ENCODE data around the gene KMT2C.
"Not testable (repeated sequence)": the region's sequence is repeated elsewhere in the genome, so short reads cannot be mapped to it uniquely, and the experiment has no call there.

The KMT2C gene

GRCh38 chr7:152399344-152399743 lies 36.5 kb downstream of the KMT2C start:
- DNase-seq = no peak

- DNase-seq = no peak
Measured at GRCh38 chr7:152395112-152395511, 40.7 kb downstream of the KMT2C start.

DNA sequence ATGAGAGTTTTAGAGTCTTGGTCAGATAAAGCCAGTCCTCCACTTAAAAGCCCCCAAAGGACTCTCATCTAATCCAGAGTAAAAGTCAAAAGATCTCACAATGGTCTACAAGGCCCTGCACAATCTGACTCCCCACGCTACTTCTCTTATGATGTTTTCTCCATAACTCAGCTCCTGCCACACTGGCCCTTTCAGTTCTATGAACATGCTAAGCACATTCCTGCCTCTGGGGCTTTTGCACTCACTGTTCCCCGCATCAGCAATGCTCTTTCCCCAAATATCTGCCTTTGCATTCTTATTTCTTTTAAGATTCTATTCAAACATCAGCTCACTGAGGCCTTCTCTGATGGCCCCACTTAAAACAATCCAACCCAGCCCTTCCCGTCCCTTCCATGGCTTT lies 41.6 kb downstream of the KMT2C start:
- not testable (repeated sequence) for DNase-seq

GRCh38 chr7:152392254-152392653 lies 43.5 kb downstream of the KMT2C start:
- no peak for DNase-seq

GRCh38 chr7:152386136-152386764 lies 49.6 kb downstream of the KMT2C start:
- DNase-seq = not testable (repeated sequence)

GRCh38 chr7:152384235-152385200 lies 51.3 kb downstream of the KMT2C start:
- not testable (repeated sequence) for DNase-seq

GRCh38 chr7:152383341-152384234 lies 52.2 kb downstream of the KMT2C start:
- DNase-seq = no peak

DNA sequence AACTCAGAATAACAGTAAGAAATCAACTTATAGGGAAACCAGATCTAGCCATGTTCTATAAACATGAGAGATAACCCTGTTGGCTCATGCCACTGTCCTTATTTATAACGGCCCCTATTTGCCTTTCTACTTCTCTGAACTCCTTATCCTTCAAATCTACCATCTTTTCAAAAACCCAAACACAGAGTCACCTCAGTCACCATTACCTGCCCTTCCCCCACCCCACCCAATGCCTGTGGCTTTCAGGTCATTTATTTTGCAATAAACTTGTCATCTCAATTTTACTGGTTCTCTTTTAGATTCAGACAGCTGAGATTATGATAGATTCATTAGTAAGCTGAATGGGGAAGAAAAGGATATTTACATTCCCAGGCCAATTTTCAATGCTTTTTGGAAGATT lies 53.6 kb downstream of the KMT2C start:
- no peak for DNase-seq

GRCh38 chr7:152380931-152381578 lies 54.7 kb downstream of the KMT2C start:
- DNase-seq = not testable (repeated sequence)

DNA sequence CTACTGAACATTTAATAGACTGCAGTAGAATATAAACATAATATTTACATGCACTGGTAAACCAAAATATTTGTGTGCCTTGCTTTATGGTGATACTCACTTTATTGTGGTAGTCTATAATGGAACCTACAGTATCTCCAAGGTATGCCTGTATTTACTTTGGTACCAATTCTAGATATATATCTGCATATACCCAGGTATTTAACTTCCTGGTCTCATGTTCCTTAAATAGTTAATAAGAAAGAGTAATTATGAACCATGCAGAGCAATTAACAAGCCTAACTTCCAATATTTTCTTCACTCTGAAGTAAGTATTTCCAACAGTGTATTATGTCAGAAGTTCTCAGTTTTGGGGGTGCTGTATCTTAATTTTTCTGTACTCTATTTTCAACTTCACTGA lies 57.3 kb downstream of the KMT2C start:
- DNase-seq = not testable (repeated sequence)

DNA sequence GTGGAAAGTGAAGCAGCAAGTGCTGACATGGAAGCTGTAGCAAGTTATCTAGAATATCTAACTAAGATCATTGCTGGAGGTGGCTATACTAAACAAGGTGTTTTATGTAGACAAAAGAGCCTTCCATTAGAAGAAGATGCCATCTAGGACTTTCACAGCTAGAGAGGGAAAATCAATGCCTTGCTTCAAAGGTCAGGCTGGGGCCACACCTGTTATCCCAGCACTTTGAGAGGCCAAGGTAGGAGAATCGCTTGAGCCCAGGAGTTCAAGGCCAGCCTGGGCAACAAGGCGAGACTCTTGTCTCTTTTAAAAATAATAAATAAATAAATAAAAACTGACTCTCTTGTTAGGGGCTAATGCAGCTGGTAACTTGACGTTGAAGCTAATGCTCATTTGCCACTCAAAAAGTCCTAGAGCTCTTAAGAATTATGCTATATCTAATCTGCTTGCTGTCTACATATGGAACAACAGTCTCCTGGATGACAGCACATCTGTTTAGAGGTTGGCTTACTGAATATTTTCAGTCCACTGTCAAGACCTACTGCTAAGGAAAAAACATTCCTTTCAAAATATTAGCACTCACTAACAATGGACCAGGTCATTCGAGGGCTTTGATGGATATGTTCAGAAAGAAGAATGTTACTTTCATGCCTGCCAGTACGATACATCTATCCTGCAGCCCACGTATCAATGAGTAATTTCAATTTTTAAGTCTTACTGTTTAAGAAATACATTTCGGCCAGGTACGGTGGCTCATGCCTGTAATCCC lies 58.9 kb downstream of the KMT2C start:
- DNase-seq = not testable (repeated sequence)

DNA sequence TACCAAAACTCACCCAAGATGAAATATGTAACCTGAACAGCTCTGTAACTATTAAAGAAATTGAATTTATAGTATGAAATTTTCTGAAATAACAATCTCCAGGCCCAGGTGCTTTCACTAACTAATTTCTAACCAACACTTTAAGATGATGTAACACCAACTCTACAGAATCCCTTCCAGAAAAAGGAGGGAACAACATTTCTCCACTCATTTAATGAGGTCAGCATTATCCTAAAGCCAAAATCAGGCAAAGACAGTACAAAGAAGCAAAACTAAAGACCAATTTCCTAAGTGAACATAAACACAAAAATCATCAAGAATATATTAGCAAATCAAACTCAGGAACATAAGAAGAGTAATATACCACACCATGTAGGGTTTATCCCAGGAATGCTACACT lies 65.5 kb downstream of the KMT2C start:
- no peak for DNase-seq

DNA sequence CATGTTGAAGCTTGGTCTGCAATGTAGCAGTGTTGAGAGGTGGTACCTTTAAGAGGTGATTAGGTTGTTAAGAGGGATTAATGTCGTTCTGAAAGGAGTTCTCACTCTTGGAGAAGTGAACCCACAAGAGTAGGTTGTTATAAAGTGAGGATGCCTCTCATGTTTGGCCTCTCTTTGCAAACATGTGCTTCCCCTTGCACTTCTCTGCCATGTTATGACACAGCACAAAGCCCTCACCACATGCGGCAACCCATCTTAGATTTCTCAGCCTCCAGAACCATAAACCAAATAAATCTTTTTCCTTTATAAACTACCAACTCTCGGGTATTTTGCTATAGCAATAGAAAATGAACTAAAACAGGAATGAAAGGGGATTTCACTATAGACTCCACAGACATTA lies 66.3 kb downstream of the KMT2C start:
- no peak for DNase-seq

GRCh38 chr7:152367170-152367569 lies 68.6 kb downstream of the KMT2C start:
- DNase-seq = no peak

DNA sequence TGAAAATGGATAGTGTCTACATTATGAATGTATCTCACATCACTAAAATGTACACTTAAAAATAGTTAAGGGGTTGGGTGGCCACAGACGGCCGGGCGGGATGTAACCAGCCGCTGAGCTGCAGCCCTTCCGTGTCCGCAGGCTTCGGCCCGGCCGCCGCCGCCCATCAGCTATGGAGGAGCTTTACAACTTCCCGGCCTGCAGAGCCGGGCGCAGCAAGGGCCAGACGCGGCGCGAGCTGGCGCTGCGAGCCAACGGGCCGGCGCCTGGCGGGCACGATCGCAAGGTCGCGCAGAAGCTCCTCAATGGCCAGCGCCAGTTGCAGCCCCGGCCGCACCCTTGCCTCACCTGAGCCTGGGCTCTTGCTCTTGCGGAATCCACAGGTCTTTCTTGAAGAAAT lies 69.1 kb downstream of the KMT2C start:
- no peak for DNase-seq

GRCh38 chr7:152365982-152366603 lies 69.7 kb downstream of the KMT2C start:
- no peak for DNase-seq

DNA sequence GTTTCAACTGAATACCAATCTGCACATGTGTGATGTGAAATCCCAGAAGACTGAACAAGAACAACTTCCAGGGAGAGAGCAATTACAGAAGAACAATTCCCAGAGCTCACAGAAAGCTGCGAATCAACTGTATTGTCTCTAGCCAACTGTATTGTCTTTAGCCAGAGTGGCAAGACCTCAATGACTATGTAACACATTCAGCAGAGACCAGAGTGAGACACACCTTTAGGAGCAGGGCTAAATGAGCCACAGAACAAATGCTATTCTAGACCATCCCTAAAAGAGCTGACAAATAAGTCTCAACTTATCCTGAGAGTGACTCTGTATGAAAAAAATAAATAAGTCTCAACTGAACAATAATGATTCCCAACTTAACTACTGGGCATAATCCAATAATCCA lies 72.0 kb downstream of the KMT2C start:
- no peak for DNase-seq

DNA sequence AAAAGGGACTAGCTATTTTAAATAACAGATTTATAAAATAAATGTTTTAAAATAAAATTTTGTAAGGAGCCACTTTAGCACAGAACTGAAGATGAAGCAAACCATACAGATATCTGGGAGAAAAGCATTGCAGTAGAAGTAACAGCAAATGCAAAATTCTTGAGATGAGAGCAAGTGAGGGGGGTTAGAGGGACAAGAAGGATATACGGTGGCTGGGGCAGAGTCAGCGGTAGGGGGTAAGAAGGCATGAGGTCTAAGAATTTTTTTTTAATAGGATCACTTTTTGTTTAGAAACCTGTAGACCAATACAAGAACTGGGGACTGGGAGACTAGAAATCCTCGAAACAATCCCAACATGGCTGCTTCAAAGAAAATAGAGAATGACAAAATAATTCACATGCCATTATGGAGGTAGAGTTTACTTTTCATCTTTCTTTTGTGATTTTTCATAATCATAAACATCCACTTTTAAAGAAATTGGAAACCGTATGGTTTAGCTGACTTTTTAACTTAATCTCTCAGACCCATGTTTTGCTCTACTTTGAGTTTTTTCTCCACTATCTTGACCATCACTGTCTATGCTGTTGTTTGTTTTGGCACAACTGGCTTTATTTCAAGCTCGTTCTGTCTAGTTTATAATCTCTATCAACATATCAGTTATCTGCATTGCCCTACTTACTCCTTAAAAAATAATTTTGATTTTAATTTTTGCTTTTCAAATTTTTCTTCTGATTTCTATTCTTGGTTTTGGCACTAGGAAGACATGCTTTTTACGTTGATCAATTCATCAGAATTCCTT lies 73.5 kb downstream of the KMT2C start:
- no peak for DNase-seq

- DNase-seq = no peak
Measured at GRCh38 chr7:152355474-152356057, 80.2 kb downstream of the KMT2C start.

- DNase-seq = no peak
Measured at GRCh38 chr7:152354061-152354460, 81.7 kb downstream of the KMT2C start.

Measured in stimulated activated CD4-positive, alpha-beta T cell treated with anti-CD3 and anti-CD28 coated beads, Interleukin-4, amount 100 ng/mL, for 24 hours (primary cell).